ENCODE results near the gene DNMT3A.

DNA sequence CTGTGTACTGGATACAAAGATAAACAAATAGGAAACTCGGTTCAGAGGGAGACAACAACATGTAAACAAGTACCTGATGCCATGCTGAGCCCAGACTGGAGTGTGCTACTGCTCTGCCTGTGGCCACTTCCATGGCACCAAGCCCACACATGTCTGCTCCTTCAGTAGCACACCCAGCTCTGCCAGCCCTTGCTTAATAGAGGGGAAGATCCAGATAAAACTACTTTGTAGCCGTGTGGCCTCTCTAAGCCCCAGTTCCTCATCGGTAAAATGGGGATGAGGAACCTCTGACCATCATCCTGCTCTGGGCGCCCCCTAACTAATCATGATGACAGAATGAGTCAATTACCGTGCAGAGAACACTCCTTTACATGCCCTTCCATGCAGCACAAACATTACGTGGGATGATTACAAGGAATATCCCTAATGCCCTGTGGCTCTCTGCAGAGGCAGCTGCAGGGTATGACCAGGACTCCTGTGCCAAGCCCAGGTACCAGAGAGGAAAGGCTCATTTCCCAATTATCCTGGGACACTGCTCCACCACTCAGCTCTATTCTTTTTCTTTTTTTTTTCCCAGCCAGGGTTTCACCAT is 34.9 kb downstream of the DNMT3A start:
- no peak for TF ChIP-seq TAF1 (IDR thresholded peaks at IDR 0.05; ENCODE audit: low read depth, low read length)
- TF ChIP-seq POLR2AphosphoS5 (IDR thresholded peaks at IDR 0.05; ENCODE audit: low read depth, low read length) = no peak
- no peak for TF ChIP-seq POLR2A (IDR thresholded peaks at IDR 0.05; ENCODE audit: low read depth, low read length)
- no peak for TF ChIP-seq SPI1 (IDR thresholded peaks at IDR 0.05; ENCODE audit: low read depth, low read length)

All from GM12891 (cell line).